HepG2 (cell line): ENCODE measurements around the gene CALN1. TPM values are rescaled to one million over a fixed set of nuclear protein-coding genes. Genes with fewer than 3 reads are reported as not detected.

ENCODE experiments used
- ATAC-seq: fragments of 200-7000 bp; cut with Tn5 transposase; 3 replicates; pipeline ENCODE4 v1.9.1; 2020; ENCODE audit warnings: mild to moderate bottlenecking, moderate library complexity
- BruUV-seq: library from RNA; stranded (reverse); fragments of 400-500 nt; replicated peaks from 2 replicates; lab custom pipeline; 2021; lab: Mats Ljungman, UMichigan
- CTCF ChIA-PET: fragments of 300-600 bp; formaldehyde crosslinking; extraction: SDS; loops from one replicate; lab custom pipeline; 2021; ENCODE audit warnings: low total read pairs, inconsistent platforms, low intra/inter-chr PET ratio; lab: Yijun Ruan, JAX
- POLR2A ChIA-PET: fragments of 350-600 bp; sonication (Branson Sonifier 250); formaldehyde crosslinking; loops from one replicate; lab custom pipeline; 2020; ENCODE audit warnings: antibody characterized with exemption, inconsistent platforms; lab: Yijun Ruan, JAX
- DNase-seq: peaks from one replicate; pipeline ENCODE4 v3.0.0-alpha.2; 2015; ENCODE audit warnings: low spot score
- FAIRE-seq: peaks from 3 replicates; lab custom pipeline; 2011; peaks lifted over from hg19 to GRCh38; lab: Jason Lieb, UNC
- H2AFZ ChIP-seq: one replicate; pipeline ENCODE4 v1.6.1; 2011; ENCODE audit warnings: low read length, inconsistent platforms
- H3K27ac ChIP-seq: fragments of 300-600 bp; 3 replicates; pipeline ENCODE4 v1.8.0; 2011; ENCODE audit warnings: mixed run types, mild to moderate bottlenecking, mixed read lengths, low read length, inconsistent platforms; ENCODE audit not compliant: insufficient read depth; ENCODE audit errors: extremely low read length
- H3K27me3 ChIP-seq, 2 experiments: fragments of 200-600 bp in 1 of 2; 2 replicates in 1 of 2; 3 replicates in 1 of 2; pipeline versions ENCODE4 v1.6.0 to v1.8.0; 2011; ENCODE audit warnings: low read length in 2 of 2, mild to moderate bottlenecking in 2 of 2, moderate library complexity in 2 of 2, inconsistent platforms in 1 of 2; ENCODE audit not compliant: insufficient read depth in 2 of 2, control insufficient read depth in 1 of 2
- H3K36me3 ChIP-seq, 2 experiments: fragments of 200-600 bp in 1 of 2; replicated peaks in 1 of 2; 2 replicates in 1 of 2; 3 replicates in 1 of 2; pipeline versions ENCODE4 v1.5.1 to v1.8.0; 2011; ENCODE audit warnings: low read length in 2 of 2, inconsistent platforms in 1 of 2; ENCODE audit not compliant: insufficient read depth in 2 of 2, control insufficient read depth in 1 of 2
- H3K4me1 ChIP-seq: 2 replicates; pipeline ENCODE4 v1.5.1; 2012; ENCODE audit warnings: low read length, inconsistent platforms; ENCODE audit not compliant: insufficient read depth
- H3K4me2 ChIP-seq: 2 replicates; pipeline ENCODE4 v1.6.0; 2011; ENCODE audit warnings: low read depth, low read length, inconsistent platforms
- H3K4me3 ChIP-seq, 3 experiments: fragments of 200-600 bp in 1 of 3; sonication (generic), shearing (Covaris generic) in 1 of 3; replicated peaks in 1 of 3; 2 replicates each; pipeline ENCODE4 v1.5.1; 2011 to 2016; ENCODE audit warnings: low read length in 3 of 3, inconsistent platforms in 2 of 3, low read depth in 2 of 3, mild to moderate bottlenecking in 2 of 3, control low read depth in 1 of 3, mixed read lengths in 1 of 3; ENCODE audit not compliant: insufficient read depth in 1 of 3
- H3K79me2 ChIP-seq: one replicate; pipeline ENCODE4 v1.6.1; 2011; ENCODE audit warnings: low read length, inconsistent platforms; ENCODE audit not compliant: insufficient read depth
- H3K9ac ChIP-seq: 2 replicates; pipeline ENCODE4 v1.6.0; 2011; ENCODE audit warnings: mild to moderate bottlenecking, low read depth, low read length, inconsistent platforms; ENCODE audit not compliant: insufficient read depth
- H3K9me3 ChIP-seq: 2 replicates; pipeline ENCODE4 v1.5.1; 2012; ENCODE audit warnings: mild to moderate bottlenecking, low read length
- H4K20me1 ChIP-seq: 2 replicates; pipeline ENCODE4 v1.6.0; 2011; ENCODE audit warnings: inconsistent platforms, mild to moderate bottlenecking, low read length, moderate library complexity; ENCODE audit not compliant: insufficient read depth
- AGO2 ChIP-seq: fragments of 200-400 bp; formaldehyde crosslinking; optimal IDR thresholded peaks from 2 replicates; pipeline ENCODE3; 2017; ENCODE audit warnings: mild to moderate bottlenecking, low read depth, low read length, moderate library complexity
- HMGA1 ChIP-seq: sonication (generic); formaldehyde crosslinking; conservative IDR thresholded peaks from 2 replicates; pipeline ENCODE4 v1.4.0; 2020; ENCODE audit warnings: missing genetic modification reagents
- HOXA3 ChIP-seq: sonication (generic); formaldehyde crosslinking; IDR thresholded peaks from 2 replicates; pipeline ENCODE4 v1.5.0; 2020; ENCODE audit warnings: missing genetic modification reagents
- KAT7 ChIP-seq: IDR thresholded peaks from 2 replicates; pipeline ENCODE4 v1.6.1; 2018; ENCODE audit warnings: borderline replicate concordance, missing compliant biosample characterization
- RARG ChIP-seq: sonication (generic); formaldehyde crosslinking; IDR thresholded peaks from 2 replicates; pipeline ENCODE4 v1.4.0; 2020; ENCODE audit warnings: low read depth, mild to moderate bottlenecking, missing genetic modification reagents
- SALL2 ChIP-seq: sonication (generic); formaldehyde crosslinking; IDR thresholded peaks from 2 replicates; pipeline ENCODE4 v1.8.1; 2023; ENCODE audit warnings: mild to moderate bottlenecking, missing genetic modification reagents, inconsistent platforms
- STAG1 ChIP-seq: sonication (generic); formaldehyde crosslinking; IDR thresholded peaks from 2 replicates; pipeline ENCODE4 v1.4.0; 2020; ENCODE audit warnings: missing genetic modification reagents
- TOE1 ChIP-seq: sonication (generic); formaldehyde crosslinking; IDR thresholded peaks from 2 replicates; pipeline ENCODE4 v1.4.0; 2020; ENCODE audit warnings: mild to moderate bottlenecking, missing genetic modification reagents
- ZFP1 ChIP-seq: IDR thresholded peaks from 2 replicates; pipeline ENCODE4 v1.6.1; 2016
- ZNF260 ChIP-seq: sonication (generic); formaldehyde crosslinking; IDR thresholded peaks from 2 replicates; pipeline ENCODE4 v1.4.0; 2020; ENCODE audit warnings: missing genetic modification reagents, low read depth, mild to moderate bottlenecking, borderline replicate concordance
- ZNF430 ChIP-seq: sonication (generic); formaldehyde crosslinking; IDR thresholded peaks from 2 replicates; pipeline ENCODE4 v1.9.0; 2021; ENCODE audit warnings: mild to moderate bottlenecking, missing genetic modification reagents
- ZNF839 ChIP-seq: sonication (generic); formaldehyde crosslinking; IDR thresholded peaks from 2 replicates; pipeline ENCODE4 v1.4.0; 2020; ENCODE audit warnings: missing genetic modification reagents, mild to moderate bottlenecking, borderline replicate concordance
- ZNF841 ChIP-seq: sonication (generic); formaldehyde crosslinking; IDR thresholded peaks from 2 replicates; pipeline ENCODE4 v1.8.1; 2023; ENCODE audit warnings: missing genetic modification reagents, borderline replicate concordance
- WGBS: methylation state at CpG from one replicate; pipeline ENCODE4 v1.1.6; 2017; ENCODE audit warnings: low lambda C conversion rate; 5-methylcytosine and 5-hydroxymethylcytosine counted together
- in situ Hi-C: cut with HindIII; loops from 2 replicates; pipeline ENCODE4 v1.10.0; 2017; ENCODE audit warnings: low pct_unique_long_range_greater_than_20kb; ENCODE audit not compliant: extremely low pct_ligation_motif_present
- intact Hi-C: fragments of 100-400 bp; cut with micrococcal nuclease; formaldehyde crosslinking; loops from one replicate; pipeline ENCODE4 v1.10.0; 2022; ENCODE audit not compliant: unreplicated experiment
- polyA plus RNA-seq, 8 experiments: library from polyadenylated mRNA; depleted of rRNA in 3 of 8; stranded (reverse) in 7 of 8; unstranded in 1 of 8; fragments of >200 nt; fragmentation: Illumina TruSeq in 4 of 8; extraction: Trizol in 4 of 8; gene quantifications; 2 replicates each; pipeline versions ENCODE4 v1.2.1 to v1.2.3, GENCODE V29; 2011 to 2016; ENCODE audit warnings: low read depth in 4 of 8, missing spikeins in 1 of 8, mixed read lengths in 1 of 8; ENCODE audit not compliant: insufficient read depth in 1 of 8
- total RNA-seq, 5 experiments: library from RNA; depleted of rRNA; stranded (reverse); fragments of >200 nt; fragmentation: Illumina TruSeq; extraction: Trizol; gene quantifications; 2 replicates each; pipeline ENCODE4 v1.2.3, GENCODE V29; 2016; ENCODE audit warnings: low read depth in 1 of 5

The CALN1 gene
- total and polyA plus RNA-seq, 2 of the 13 experiments (the other 11 are each of a cell fraction or from before 2014, with no cell fraction given), result not detected

DNA sequence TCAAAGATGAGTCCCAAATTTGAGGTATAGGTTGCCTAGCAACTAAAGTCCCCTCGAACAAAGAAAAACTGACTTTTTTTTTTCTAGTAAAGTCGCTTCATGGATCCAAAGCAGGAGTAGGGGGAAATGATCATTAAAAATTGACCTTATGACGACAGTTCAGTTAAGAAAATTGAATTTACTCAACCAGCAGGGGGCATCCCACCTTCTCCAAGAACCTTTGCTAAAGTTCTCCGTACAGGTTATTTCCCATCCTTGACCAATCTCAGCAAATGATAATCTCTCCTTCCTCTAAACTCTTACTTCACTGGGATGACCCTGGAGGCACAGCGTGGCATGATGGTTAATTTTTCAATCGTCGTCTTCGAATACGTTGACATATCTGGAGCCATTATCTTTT is 228.3 kb downstream of the CALN1 start:
- Histone ChIP-seq H3K27me3 (no peaks in the 10 kb centered on the region), H4K20me1 (no peaks in the 10 kb centered on the region), H3K79me2 (no peaks in the 10 kb centered on the region), H3K4me1 (no peaks in the 10 kb centered on the region), H3K4me2 (no peak overlapping the region), H3K9ac (no peak overlapping the region), H3K27ac (no peak overlapping the region), H3K9me3 (no peaks in the 10 kb centered on the region), H3K36me3 (no peaks in the 10 kb centered on the region), H3K4me3 (no peak overlapping the region), H2AFZ (no peak overlapping the region)
- ATAC-seq, result no peak
- POLR2A ChIA-PET, result no interaction called here
- no TSS peak for BruUV-seq
- no peak for TF ChIP-seq ZNF839
- peak; percentile 22; the same call in 1 of the 2 replicates for TF ChIP-seq STAG1 (CRISPR knock-in tag)
- CTCF ChIA-PET, result interaction anchor here (0.9 kb wide), 1 partner anchor 311 kb away, joined by 3 read pairs; no protein-coding TSS in a partner anchor
- FAIRE-seq, result no peak
- intact Hi-C loops (loop anchor here (5.0 to 10.0 kb wide), 2 partner anchors 308 to 601 kb away; no protein-coding TSS in a partner anchor), in situ Hi-C loops (no loop called here)
- 62% methylated on average over 9 of the region's 9 CpGs for WGBS
- DNase-seq, result peak; percentile 6

DNA sequence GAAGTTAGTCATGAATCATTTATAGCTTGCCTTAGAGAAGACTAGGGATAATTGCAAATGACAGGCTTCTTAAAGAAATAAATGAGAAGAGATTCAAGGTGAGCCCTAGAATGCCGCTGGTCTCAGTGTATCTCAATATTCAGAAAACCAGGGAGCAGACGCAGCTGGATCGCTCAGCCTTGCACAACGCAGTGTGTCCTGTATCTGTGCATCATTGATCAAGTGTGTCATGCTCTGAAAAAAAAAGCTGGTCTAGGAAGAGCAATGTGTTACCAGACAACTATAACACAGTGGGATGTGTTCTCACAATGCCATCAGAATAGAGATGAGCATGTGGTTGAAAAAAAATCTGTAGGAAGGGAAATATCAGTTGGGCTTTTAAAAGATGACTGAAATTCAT is 230.1 kb downstream of the CALN1 start:
- H3K4me3 ChIP-seq, result no peak overlapping the region
- intact Hi-C loops, result loop anchor here (5.0 to 10.0 kb wide), 2 partner anchors 310 to 603 kb away; no protein-coding TSS in a partner anchor
- no peaks in the 10 kb centered on the region for H3K36me3 ChIP-seq
- H3K79me2 ChIP-seq, result no peaks in the 10 kb centered on the region
- ChIA-PET CTCF (no interaction called here), POLR2A (no interaction called here)
- BruUV-seq, result no TSS peak
- no peak for TF ChIP-seq HOXA3 (CRISPR knock-in tag)
- no peak for TF ChIP-seq AGO2
- TF ChIP-seq SALL2 (CRISPR knock-in tag), result no peak
- TF ChIP-seq ZNF841 (CRISPR knock-in tag), result no peak
- no peak for TF ChIP-seq ZFP1 (CRISPR knock-in tag)
- TF ChIP-seq HMGA1, result no peak
- no peak for TF ChIP-seq KAT7
- TF ChIP-seq TOE1 (CRISPR knock-in tag), result no peak
- TF ChIP-seq RARG, result no peak
- TF ChIP-seq ZNF260 (CRISPR knock-in tag), result no peak
- TF ChIP-seq ZNF430, result no peak
- FAIRE-seq (no peak), DNase-seq (no peak), ATAC-seq (no peak)
- no peaks in the 10 kb centered on the region for H3K9me3 ChIP-seq
- no peak overlapping the region for H3K27ac ChIP-seq
- H3K9ac ChIP-seq, result no peak overlapping the region
- H2AFZ ChIP-seq, result no peak overlapping the region
- no peaks in the 10 kb centered on the region for H3K27me3 ChIP-seq
- no peaks in the 10 kb centered on the region for H4K20me1 ChIP-seq
- in situ Hi-C loops, result no loop called here
- no peak overlapping the region for H3K4me2 ChIP-seq
- WGBS, result 65% methylated on average over 4 of the region's 4 CpGs
- no peaks in the 10 kb centered on the region for H3K4me1 ChIP-seq
